HUES48 (cell line): ENCODE measurements around the gene STARD5.
"Not testable (repeated sequence)": the region's sequence is repeated elsewhere in the genome, so short reads cannot be mapped to it uniquely, and the experiment has no call there.

Experiments
- H3K27ac ChIP-seq: one replicate; pipeline ENCODE4 v1.7.0; 2013; ENCODE audit warnings: low read depth, low read length, inconsistent platforms
- H3K27me3 ChIP-seq: 2 replicates; pipeline ENCODE4 v1.6.1; 2013; ENCODE audit warnings: mild to moderate bottlenecking, low read length; ENCODE audit not compliant: control insufficient read depth, insufficient read depth
- H3K36me3 ChIP-seq: 2 replicates; pipeline ENCODE4 v1.6.1; 2013; ENCODE audit warnings: low read length; ENCODE audit not compliant: control insufficient read depth, insufficient read depth
- H3K4me1 ChIP-seq: 2 replicates; pipeline ENCODE4 v1.6.1; 2013; ENCODE audit warnings: mild to moderate bottlenecking, low read length; ENCODE audit not compliant: control insufficient read depth, insufficient read depth
- H3K4me3 ChIP-seq: 2 replicates; pipeline ENCODE4 v1.5.1; 2013; ENCODE audit warnings: mild to moderate bottlenecking, low read depth, low read length
- H3K9ac ChIP-seq: 2 replicates; pipeline ENCODE4 v1.6.1; 2013; ENCODE audit warnings: mild to moderate bottlenecking, low read depth, low read length, moderate library complexity
- H3K9me3 ChIP-seq: 2 replicates; pipeline ENCODE4 v1.6.1; 2013; ENCODE audit warnings: low read length; ENCODE audit not compliant: control insufficient read depth, insufficient read depth

The STARD5 gene

GRCh38 chr15:81337713-81338157, 13.8 kb upstream of the STARD5 start:
- Histone ChIP-seq H3K9ac (no peak overlapping the region), H3K4me3 (no peak overlapping the region), H3K27me3 (no peaks in the 10 kb centered on the region), H3K36me3 (no peaks in the 10 kb centered on the region), H3K9me3 (no peaks in the 10 kb centered on the region), H3K4me1 (no peaks in the 10 kb centered on the region), H3K27ac (no peak overlapping the region)

GRCh38 chr15:81337241-81337640, 13.3 kb upstream of the STARD5 start:
- Histone ChIP-seq H3K9ac (no peak overlapping the region), H3K4me3 (no peak overlapping the region), H3K27me3 (no peaks in the 10 kb centered on the region), H3K27ac (no peak overlapping the region), H3K36me3 (no peaks in the 10 kb centered on the region), H3K4me1 (no peaks in the 10 kb centered on the region), H3K9me3 (no peaks in the 10 kb centered on the region)

- no peaks in the 10 kb centered on the region for H3K9me3 ChIP-seq
- H3K27ac ChIP-seq: no peak overlapping the region
- no peaks in the 10 kb centered on the region for H3K36me3 ChIP-seq
- H3K27me3 ChIP-seq: no peaks in the 10 kb centered on the region
- no peak overlapping the region for H3K4me3 ChIP-seq
- H3K9ac ChIP-seq: no peak overlapping the region
- no peaks in the 10 kb centered on the region for H3K4me1 ChIP-seq
Measured at GRCh38 chr15:81336568-81336967, 12.6 kb upstream of the STARD5 start.

GRCh38 chr15:81335631-81336030, 11.7 kb upstream of the STARD5 start:
- Histone ChIP-seq H3K36me3 (no peaks in the 10 kb centered on the region), H3K9ac (no peak overlapping the region), H3K27ac (no peak overlapping the region), H3K4me1 (no peaks in the 10 kb centered on the region), H3K4me3 (no peak overlapping the region), H3K9me3 (no peaks in the 10 kb centered on the region), H3K27me3 (no peaks in the 10 kb centered on the region)

DNA sequence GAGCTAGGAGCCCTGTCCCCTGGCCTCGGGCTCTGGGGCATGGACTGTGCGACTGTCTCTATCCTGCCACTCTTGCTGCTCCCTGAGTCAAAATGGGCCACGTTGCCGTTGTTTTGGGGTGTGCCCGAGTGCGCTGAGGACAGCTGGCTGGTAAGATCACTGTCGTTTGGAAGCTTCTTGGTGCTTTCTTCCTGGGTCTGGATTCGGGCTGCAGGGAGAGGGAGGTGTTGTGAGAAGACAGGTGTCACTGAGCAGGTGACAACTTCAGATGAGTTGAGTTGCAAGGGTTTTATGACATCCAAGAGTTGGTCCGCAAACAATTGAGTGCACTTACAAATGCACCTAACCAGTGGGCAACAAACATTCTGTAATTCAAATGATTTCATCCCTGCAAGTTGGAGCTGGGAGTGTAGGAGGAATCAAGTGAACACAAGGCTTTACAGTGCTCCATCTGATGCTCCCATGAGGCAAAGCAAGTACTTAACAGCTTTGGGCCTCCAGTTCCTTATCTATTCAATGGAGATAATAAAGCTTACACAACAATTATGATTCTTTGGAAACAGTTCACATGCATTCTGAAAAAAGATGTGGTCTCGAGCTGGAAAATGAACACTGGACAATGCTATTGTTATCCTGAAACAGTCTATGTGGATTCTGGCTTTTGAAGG, 11.0 kb upstream of the STARD5 start:
- Histone ChIP-seq H3K9ac (no peak overlapping the region), H3K9me3 (no peaks in the 10 kb centered on the region)

DNA sequence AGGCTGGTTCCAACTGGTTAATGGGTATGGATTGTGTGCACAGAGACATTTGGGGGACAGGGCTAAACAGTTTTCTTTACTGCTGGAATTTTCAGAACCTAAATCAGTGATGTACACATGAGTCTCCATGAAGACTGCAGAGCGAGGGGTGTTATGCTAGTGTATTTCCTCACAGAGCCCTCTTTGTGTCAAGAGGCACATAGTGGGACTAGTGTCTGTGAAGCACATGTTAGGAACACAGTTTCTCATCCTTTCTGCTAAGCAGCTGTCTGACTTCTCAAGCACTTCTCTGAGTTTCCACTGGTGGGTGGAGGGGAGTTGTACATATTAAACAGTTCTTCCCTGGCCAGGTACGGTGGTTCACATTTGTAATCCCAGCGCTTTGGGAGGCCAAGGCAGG, 9.4 kb upstream of the STARD5 start:
- Histone ChIP-seq H3K27me3 (no peaks in the 10 kb centered on the region), H3K4me1 (no peaks in the 10 kb centered on the region), H3K27ac (no peak overlapping the region), H3K4me3 (no peak overlapping the region), H3K9ac (no peak overlapping the region), H3K9me3 (no peaks in the 10 kb centered on the region), H3K36me3 (no peaks in the 10 kb centered on the region)

More for the DNA sequence above, 11.0 kb upstream of the STARD5 start:
- H3K4me3 ChIP-seq: no peak overlapping the region
- no peaks in the 10 kb centered on the region for H3K36me3 ChIP-seq
- no peaks in the 10 kb centered on the region for H3K27me3 ChIP-seq
- no peaks in the 10 kb centered on the region for H3K4me1 ChIP-seq
- H3K27ac ChIP-seq: no peak overlapping the region

DNA sequence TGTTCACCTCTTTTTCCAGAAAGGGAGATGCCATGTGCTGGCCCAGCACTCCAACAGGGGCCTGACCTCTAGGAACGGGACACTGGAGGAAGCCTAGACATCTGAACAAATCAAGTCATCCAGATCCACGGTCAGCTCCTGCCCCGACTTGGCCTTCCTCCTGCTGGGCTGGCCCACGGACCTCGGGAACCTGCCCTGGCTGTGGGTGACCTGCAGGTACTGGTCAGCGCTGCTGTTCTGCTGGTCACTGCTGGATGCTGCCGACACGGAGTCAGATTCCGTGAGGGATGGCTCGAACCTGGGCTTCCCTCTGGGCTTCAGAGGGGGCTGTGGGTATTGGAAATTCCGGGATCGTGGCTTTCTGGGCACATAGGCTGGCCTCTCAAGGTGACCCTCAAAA, 8.4 kb upstream of the STARD5 start:
- Histone ChIP-seq H3K9me3 (no peaks in the 10 kb centered on the region), H3K9ac (no peak overlapping the region), H3K36me3 (no peaks in the 10 kb centered on the region), H3K4me1 (no peaks in the 10 kb centered on the region), H3K27me3 (no peaks in the 10 kb centered on the region), H3K4me3 (no peak overlapping the region), H3K27ac (no peak overlapping the region)

GRCh38 chr15:81331600-81331999, 7.7 kb upstream of the STARD5 start:
- no peaks in the 10 kb centered on the region for H3K36me3 ChIP-seq
- no peaks in the 10 kb centered on the region for H3K27me3 ChIP-seq
- no peak overlapping the region for H3K4me3 ChIP-seq

GRCh38 chr15:81331141-81331540, 7.2 kb upstream of the STARD5 start:
- not testable (repeated sequence) for H3K27ac ChIP-seq, H3K27me3 ChIP-seq, H3K9ac ChIP-seq, H3K4me3 ChIP-seq, H3K36me3 ChIP-seq, H3K9me3 ChIP-seq, H3K4me1 ChIP-seq

More at GRCh38 chr15:81331600-81331999, 7.7 kb upstream of the STARD5 start:
- no peak overlapping the region for H3K9ac ChIP-seq
- H3K4me1 ChIP-seq: no peaks in the 10 kb centered on the region
- no peak overlapping the region for H3K27ac ChIP-seq
- no peaks in the 10 kb centered on the region for H3K9me3 ChIP-seq

DNA sequence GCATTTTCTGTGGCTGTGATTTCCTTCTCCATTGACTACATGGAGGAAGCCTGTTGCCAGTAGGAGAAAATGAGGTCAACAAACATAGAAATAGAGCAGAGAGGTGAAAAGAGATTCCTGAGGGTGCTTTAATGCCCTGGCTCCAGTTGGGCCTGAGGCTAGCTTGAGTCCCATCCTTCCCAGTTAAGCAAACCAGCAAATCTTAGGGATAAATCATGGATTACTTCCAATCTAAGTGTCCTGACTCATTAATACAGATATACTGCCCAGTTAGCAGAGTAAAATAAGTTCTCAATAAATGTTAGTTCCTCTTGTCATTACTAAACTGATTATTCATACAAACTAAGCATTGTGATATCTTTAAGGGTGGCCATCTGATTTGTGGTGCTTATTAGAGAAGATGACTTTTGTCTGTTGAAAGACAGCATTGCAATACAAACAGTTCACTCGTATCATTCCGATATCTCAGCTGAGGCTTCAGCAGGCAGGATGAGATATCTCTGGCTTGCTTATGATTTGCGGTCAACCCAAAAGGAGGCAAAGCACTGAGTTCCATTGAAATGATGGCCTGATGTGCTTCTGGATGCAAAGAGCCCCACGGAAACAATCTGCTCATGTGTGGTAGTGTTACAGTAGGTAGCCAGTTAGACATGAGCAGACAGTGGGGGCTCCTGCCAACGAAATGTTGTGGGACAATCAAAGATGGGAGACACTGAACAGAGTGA, 6.6 kb upstream of the STARD5 start:
- Histone ChIP-seq H3K27me3 (no peaks in the 10 kb centered on the region), H3K4me3 (no peak overlapping the region), H3K9me3 (no peaks in the 10 kb centered on the region), H3K9ac (no peak overlapping the region), H3K4me1 (no peaks in the 10 kb centered on the region), H3K36me3 (no peaks in the 10 kb centered on the region), H3K27ac (no peak overlapping the region)

DNA sequence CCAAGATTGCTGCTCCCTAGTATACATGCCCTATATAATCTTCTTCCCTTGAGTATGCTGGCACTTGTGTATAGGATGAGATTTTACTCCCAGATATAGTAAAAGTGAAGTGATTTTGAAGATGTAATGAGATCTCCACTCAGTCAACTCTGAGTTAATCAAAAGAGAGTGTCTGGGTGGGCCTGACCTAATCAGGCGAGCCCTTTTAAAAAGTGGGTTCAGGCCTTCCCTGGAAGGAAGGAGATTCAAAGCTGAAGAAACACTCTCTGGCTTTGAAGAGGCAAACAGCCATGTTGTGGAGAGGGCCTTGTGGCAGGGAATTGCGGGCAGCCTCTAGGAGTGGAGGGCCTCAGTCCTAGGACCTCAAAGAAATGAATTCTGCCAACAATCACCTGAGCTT, 5.5 kb upstream of the STARD5 start:
- Histone ChIP-seq H3K4me3 (no peak overlapping the region), H3K36me3 (no peaks in the 10 kb centered on the region), H3K4me1 (no peaks in the 10 kb centered on the region), H3K27ac (no peak overlapping the region), H3K9ac (no peak overlapping the region), H3K27me3 (peaks cover 4% of the 10 kb centered on the region; the same call in 1 of the 2 replicates), H3K9me3 (no peaks in the 10 kb centered on the region)
